Activated naive CD4-positive, alpha-beta T cell treated with anti-CD3 and anti-CD28 coated beads for 36 hours (primary cell): Measurements from ENCODE around the gene ATP11C. TPM values are rescaled to one million over a fixed set of nuclear protein-coding genes. Genes with fewer than 3 reads are reported as not detected.
"Not testable (repeated sequence)": the region's sequence is repeated elsewhere in the genome, so short reads cannot be mapped to it uniquely, and the experiment has no call there.

Source experiments
- CTCF ChIA-PET: fragments of 350-600 bp; sonication (Branson Sonifier 250); formaldehyde crosslinking; loops from one replicate; lab custom pipeline; 2021; ENCODE audit warnings: antibody characterized with exemption; lab: Charles Lee
- DNase-seq: peaks from one replicate; pipeline ENCODE4 v3.0.0-alpha.2; 2020
- H3K27ac Mint-ChIP-seq: one replicate; pipeline ENCODE4 v1.8.0; 2021; ENCODE audit warnings: mild to moderate bottlenecking, mixed read lengths
- H3K27me3 Mint-ChIP-seq: one replicate; pipeline ENCODE4 v1.8.0; 2021; ENCODE audit warnings: low read depth, mixed read lengths
- H3K36me3 Mint-ChIP-seq: one replicate; pipeline ENCODE4 v1.8.0; 2021; ENCODE audit warnings: low read depth, mixed read lengths
- H3K4me1 Mint-ChIP-seq: one replicate; pipeline ENCODE4 v1.8.0; 2021; ENCODE audit warnings: low read depth, mixed read lengths
- H3K4me3 Mint-ChIP-seq: one replicate; pipeline ENCODE4 v1.8.0; 2021; ENCODE audit warnings: mild to moderate bottlenecking, moderate library complexity, mixed read lengths
- H3K9me3 Mint-ChIP-seq: one replicate; pipeline ENCODE4 v1.8.0; 2021; ENCODE audit warnings: mixed read lengths
- intact Hi-C: fragments of 100-400 bp; cut with micrococcal nuclease; formaldehyde crosslinking; loops from one replicate; pipeline ENCODE4 v1.15.1; 2023
- total RNA-seq, 2 experiments: library from RNA; stranded (reverse); gene quantifications; one replicate each; pipeline ENCODE4 v1.2.3, GENCODE V29; 2021

The ATP11C gene
- total RNA-seq, 2 experiments from 2014 or later: 18.3 to 20.8 TPM

GRCh38 chrX:139844163-139844562, 88.7 kb downstream of the ATP11C start:
- CTCF ChIA-PET: no interaction called here
- H3K9me3 Mint-ChIP-seq: peaks cover 7% of the 10 kb centered on the region
- DNase-seq: peak; percentile 9
- no peaks in the 10 kb centered on the region for H3K27me3 Mint-ChIP-seq
- intact Hi-C loops: loop anchor here (10.0 kb wide), 1 partner anchor 91 kb away; the partner anchor contains the start of gene ATP11C
- H3K4me1 Mint-ChIP-seq: peaks cover 15% of the 10 kb centered on the region
- no peak overlapping the region for H3K4me3 Mint-ChIP-seq
- H3K27ac Mint-ChIP-seq: no peak overlapping the region
- H3K36me3 Mint-ChIP-seq: peaks cover 8% of the 10 kb centered on the region

GRCh38 chrX:139842326-139843185, 90.3 kb downstream of the ATP11C start:
- CTCF ChIA-PET: no interaction called here
- H3K4me3 Mint-ChIP-seq: no peak overlapping the region
- peaks cover 9% of the 10 kb centered on the region for H3K9me3 Mint-ChIP-seq
- no peaks in the 10 kb centered on the region for H3K27me3 Mint-ChIP-seq
- no peak for DNase-seq
- peaks cover 10% of the 10 kb centered on the region for H3K36me3 Mint-ChIP-seq
- H3K4me1 Mint-ChIP-seq: peaks cover 15% of the 10 kb centered on the region
- intact Hi-C loops: loop anchor here (10.0 kb wide), 1 partner anchor 92 kb away; the partner anchor contains the start of gene ATP11C
- no peak overlapping the region for H3K27ac Mint-ChIP-seq

- H3K4me3 Mint-ChIP-seq, DNase-seq, intact Hi-C loops, H3K9me3 Mint-ChIP-seq, H3K27ac Mint-ChIP-seq, H3K27me3 Mint-ChIP-seq, CTCF ChIA-PET: not testable (repeated sequence)
- Mint-ChIP-seq H3K36me3 (peaks cover 10% of the 10 kb centered on the region), H3K4me1 (peaks cover 19% of the 10 kb centered on the region)
Observed at GRCh38 chrX:139836335-139836734, 96.5 kb downstream of the ATP11C start.

- peaks cover 27% of the 10 kb centered on the region for H3K4me1 Mint-ChIP-seq
- H3K9me3 Mint-ChIP-seq: peaks cover 9% of the 10 kb centered on the region
- CTCF ChIA-PET: no interaction called here
- DNase-seq: no peak
- peaks cover 9% of the 10 kb centered on the region for H3K36me3 Mint-ChIP-seq
- no peak overlapping the region for H3K27ac Mint-ChIP-seq
- H3K4me3 Mint-ChIP-seq: no peak overlapping the region
- intact Hi-C loops: no loop called here
- no peaks in the 10 kb centered on the region for H3K27me3 Mint-ChIP-seq
Observed at GRCh38 chrX:139834879-139835278, 98.0 kb downstream of the ATP11C start.

DNA sequence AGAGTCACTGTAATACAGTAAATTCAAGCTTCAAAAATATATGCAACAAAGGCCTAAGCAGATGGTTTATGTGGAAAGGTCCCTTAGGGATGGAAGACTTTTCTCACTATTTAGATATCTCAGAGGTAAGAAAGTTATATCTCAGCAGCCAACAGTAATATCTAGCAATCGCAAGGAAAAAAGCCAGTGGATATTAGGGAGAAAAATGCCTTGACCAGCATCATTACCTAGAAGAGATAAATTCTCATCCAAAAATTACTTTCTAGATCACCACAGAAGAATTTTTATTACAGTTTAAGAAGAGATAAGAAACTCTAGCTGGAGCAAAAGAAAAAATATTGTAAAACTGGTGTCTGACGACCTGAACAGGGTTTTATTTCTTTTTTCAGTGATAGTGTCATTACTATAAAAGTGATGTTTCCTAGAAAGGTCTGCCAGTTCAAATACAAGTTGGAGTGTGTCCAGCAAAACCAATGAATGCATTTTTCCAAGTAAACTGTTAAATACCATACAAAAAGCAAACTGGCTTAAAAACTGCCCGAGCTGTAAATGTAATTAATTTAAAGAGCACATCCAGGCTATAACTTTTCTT, 100.0 kb downstream of the ATP11C start:
- Mint-ChIP-seq H3K27ac (no peak overlapping the region), H3K36me3 (peaks cover 1% of the 10 kb centered on the region), H3K9me3 (no peaks in the 10 kb centered on the region), H3K4me1 (peaks cover 36% of the 10 kb centered on the region), H3K27me3 (no peaks in the 10 kb centered on the region), H3K4me3 (no peak overlapping the region)
- no peak for DNase-seq
- CTCF ChIA-PET: no interaction called here
- intact Hi-C loops: no loop called here

- Mint-ChIP-seq H3K9me3 (no peaks in the 10 kb centered on the region), H3K36me3 (peaks cover 1% of the 10 kb centered on the region), H3K4me1 (peaks cover 37% of the 10 kb centered on the region), H3K4me3 (no peak overlapping the region), H3K27ac (no peak overlapping the region), H3K27me3 (no peaks in the 10 kb centered on the region)
- DNase-seq: no peak
- CTCF ChIA-PET: interaction anchor here (0.7 to 0.9 kb wide), 2 partner anchors 55 to 134 kb away, joined by 3 to 4 read pairs; partner anchors contain the start of gene CXorf66
- intact Hi-C loops: no loop called here
Observed at GRCh38 chrX:139831675-139832456, 101.0 kb downstream of the ATP11C start.

GRCh38 chrX:139831017-139831416, 101.8 kb downstream of the ATP11C start:
- no peaks in the 10 kb centered on the region for H3K27me3 Mint-ChIP-seq
- H3K4me3 Mint-ChIP-seq: no peak overlapping the region
- H3K4me1 Mint-ChIP-seq: peaks cover 37% of the 10 kb centered on the region
- CTCF ChIA-PET: interaction anchor here (0.7 to 0.9 kb wide), 2 partner anchors 54 to 135 kb away, joined by 3 to 4 read pairs; partner anchors contain the start of gene CXorf66
- DNase-seq: no peak
- intact Hi-C loops: no loop called here
- H3K9me3 Mint-ChIP-seq: no peaks in the 10 kb centered on the region
- H3K27ac Mint-ChIP-seq: no peak overlapping the region
- H3K36me3 Mint-ChIP-seq: peaks cover 1% of the 10 kb centered on the region

DNA sequence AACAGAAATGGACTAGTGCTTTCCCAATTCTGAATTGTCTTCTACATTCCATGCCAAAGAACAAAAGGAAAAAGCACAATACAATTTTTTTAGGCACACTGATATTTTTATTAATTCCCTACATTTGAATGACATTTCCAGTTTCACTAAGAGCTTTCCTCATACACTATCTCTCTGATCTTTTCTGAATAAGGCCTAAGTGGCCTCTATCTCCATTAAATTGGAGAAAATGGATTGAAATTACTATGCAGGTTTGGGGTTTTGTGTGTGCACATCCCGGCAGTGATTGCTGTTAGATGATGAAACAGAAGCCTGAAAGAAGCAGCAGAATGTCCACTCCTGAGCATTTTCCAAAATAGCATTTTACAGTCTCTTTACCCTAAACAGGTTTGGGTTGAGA, 104.0 kb downstream of the ATP11C start:
- H3K9me3 Mint-ChIP-seq: no peaks in the 10 kb centered on the region
- CTCF ChIA-PET: no interaction called here
- H3K27me3 Mint-ChIP-seq: no peaks in the 10 kb centered on the region
- H3K4me3 Mint-ChIP-seq: no peak overlapping the region
- peaks cover 35% of the 10 kb centered on the region for H3K4me1 Mint-ChIP-seq
- intact Hi-C loops: no loop called here
- DNase-seq: no peak
- H3K36me3 Mint-ChIP-seq: peaks cover 2% of the 10 kb centered on the region
- H3K27ac Mint-ChIP-seq: no peak overlapping the region

- Mint-ChIP-seq H3K4me3 (no peak overlapping the region), H3K27ac (no peak overlapping the region), H3K36me3 (peaks cover 2% of the 10 kb centered on the region), H3K4me1 (peaks cover 33% of the 10 kb centered on the region), H3K27me3 (no peaks in the 10 kb centered on the region), H3K9me3 (no peaks in the 10 kb centered on the region)
- CTCF ChIA-PET: no interaction called here
- intact Hi-C loops: no loop called here
- no peak for DNase-seq
Observed at GRCh38 chrX:139828033-139828432, 104.8 kb downstream of the ATP11C start.

GRCh38 chrX:139826065-139827044, 106.5 kb downstream of the ATP11C start:
- intact Hi-C loops: no loop called here
- no peak overlapping the region for H3K4me3 Mint-ChIP-seq
- H3K27ac Mint-ChIP-seq: no peak overlapping the region
- no peaks in the 10 kb centered on the region for H3K9me3 Mint-ChIP-seq
- H3K4me1 Mint-ChIP-seq: peaks cover 18% of the 10 kb centered on the region
- DNase-seq: no peak
- H3K36me3 Mint-ChIP-seq: peaks cover 2% of the 10 kb centered on the region
- CTCF ChIA-PET: no interaction called here
- no peaks in the 10 kb centered on the region for H3K27me3 Mint-ChIP-seq

- Mint-ChIP-seq H3K27ac (no peak overlapping the region), H3K27me3 (no peaks in the 10 kb centered on the region), H3K9me3 (no peaks in the 10 kb centered on the region), H3K4me3 (no peak overlapping the region), H3K36me3 (peaks cover 2% of the 10 kb centered on the region), H3K4me1 (peaks cover 11% of the 10 kb centered on the region)
- DNase-seq: no peak
- intact Hi-C loops: no loop called here
- CTCF ChIA-PET: no interaction called here
Observed at GRCh38 chrX:139825618-139826017, 107.2 kb downstream of the ATP11C start.
